ENCODE results near the gene ZNF565. TPM values are rescaled to one million over a fixed set of nuclear protein-coding genes. Genes with fewer than 3 reads are reported as not detected.

Gene ZNF565
- total RNA-seq, 1 experiment from 2014 or later = 4.8 TPM

DNA sequence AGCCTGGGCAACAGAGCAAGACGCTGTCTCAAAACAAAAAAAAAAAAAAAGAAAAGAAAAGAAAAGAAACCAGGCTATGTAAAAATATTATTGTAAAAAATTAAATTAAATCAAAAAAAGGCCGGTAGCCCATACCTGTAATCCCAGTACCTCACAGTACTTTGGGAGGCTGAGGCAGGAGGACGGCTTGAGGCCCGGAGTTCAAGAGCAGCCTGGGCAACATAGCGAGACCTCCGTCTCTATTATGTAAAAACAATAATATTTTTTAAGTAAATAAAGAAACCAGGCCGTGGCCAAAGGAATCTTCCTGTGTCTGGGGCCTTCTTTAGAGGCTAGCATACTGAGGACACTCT, 75.4 kb downstream of the ZNF565 start:
- no peak for DNase-seq

More for the DNA sequence above, 75.4 kb downstream of the ZNF565 start:
- Histone ChIP-seq H3K23ac (ENCODE audit: insufficient read length, low read depth, low read length) (no peak overlapping the region), H2BK12ac (ENCODE audit: insufficient read length, low read depth, low read length) (no peak overlapping the region), H4K20me1 (ENCODE audit: control insufficient read depth, insufficient read depth, insufficient read length) (no peaks in the 10 kb centered on the region), H2BK5ac (ENCODE audit: insufficient read length, low read length) (no peak overlapping the region), H3K14ac (ENCODE audit: insufficient read depth, low read length) (no peak overlapping the region), H3K23me2 (ENCODE audit: insufficient read length, low read depth, low read length, poor library complexity, severe bottlenecking) (peaks cover 4% of the 10 kb centered on the region), H3K4me2 (ENCODE audit: insufficient read depth, insufficient read length, low read length) (peak overlapping the region; percentile 30), H2BK120ac (ENCODE audit: low read depth, low read length, poor library complexity, severe bottlenecking) (no peak overlapping the region), H4K8ac (replicated peaks; ENCODE audit: insufficient read length, low read depth, low read length) (no peak overlapping the region), H3T11ph (ENCODE audit: low read length) (no peak overlapping the region), H3K4me1 (ENCODE audit: insufficient read depth, low read length) (no peaks in the 10 kb centered on the region), H3K4ac (ENCODE audit: low read depth, low read length) (no peak overlapping the region), H3K9me3 (ENCODE audit: control insufficient read depth, low read depth, low read length) (no peaks in the 10 kb centered on the region), H2BK20ac (ENCODE audit: low read depth, low read length, poor library complexity, severe bottlenecking) (no peak overlapping the region), H3K27ac (ENCODE audit: insufficient read length, low read depth, low read length) (no peak overlapping the region), H2AFZ (ENCODE audit: low read length) (no peak overlapping the region), H4K5ac (ENCODE audit: insufficient read length, low read depth, low read length) (no peak overlapping the region), H3K27me3 (ENCODE audit: insufficient read depth, low read length) (no peaks in the 10 kb centered on the region), H3K18ac (ENCODE audit: insufficient read length, low read depth, low read length) (no peak overlapping the region), H3K9ac (ENCODE audit: extremely low read depth, insufficient read length, low read length) (no peak overlapping the region), H3K79me1 (ENCODE audit: insufficient read depth, low read depth, low read length, poor library complexity, severe bottlenecking) (no peaks in the 10 kb centered on the region), H2AK5ac (ENCODE audit: insufficient read length, low read length) (no peak overlapping the region), H4K91ac (ENCODE audit: insufficient read length, low read depth, low read length) (no peak overlapping the region), H2BK15ac (ENCODE audit: low read depth, low read length) (no peak overlapping the region), H3K56ac (ENCODE audit: insufficient read length, low read depth, low read length) (no peak overlapping the region), H3K79me2 (ENCODE audit: insufficient read depth, low read length) (no peaks in the 10 kb centered on the region)
- H3K4me1 Mint-ChIP-seq = peaks cover 15 to 21% of the 10 kb centered on the region in 2 experiments
- H3K4me3 Mint-ChIP-seq = peak overlapping the region; percentile 96 to 99
- TF ChIP-seq, protein P1, sequence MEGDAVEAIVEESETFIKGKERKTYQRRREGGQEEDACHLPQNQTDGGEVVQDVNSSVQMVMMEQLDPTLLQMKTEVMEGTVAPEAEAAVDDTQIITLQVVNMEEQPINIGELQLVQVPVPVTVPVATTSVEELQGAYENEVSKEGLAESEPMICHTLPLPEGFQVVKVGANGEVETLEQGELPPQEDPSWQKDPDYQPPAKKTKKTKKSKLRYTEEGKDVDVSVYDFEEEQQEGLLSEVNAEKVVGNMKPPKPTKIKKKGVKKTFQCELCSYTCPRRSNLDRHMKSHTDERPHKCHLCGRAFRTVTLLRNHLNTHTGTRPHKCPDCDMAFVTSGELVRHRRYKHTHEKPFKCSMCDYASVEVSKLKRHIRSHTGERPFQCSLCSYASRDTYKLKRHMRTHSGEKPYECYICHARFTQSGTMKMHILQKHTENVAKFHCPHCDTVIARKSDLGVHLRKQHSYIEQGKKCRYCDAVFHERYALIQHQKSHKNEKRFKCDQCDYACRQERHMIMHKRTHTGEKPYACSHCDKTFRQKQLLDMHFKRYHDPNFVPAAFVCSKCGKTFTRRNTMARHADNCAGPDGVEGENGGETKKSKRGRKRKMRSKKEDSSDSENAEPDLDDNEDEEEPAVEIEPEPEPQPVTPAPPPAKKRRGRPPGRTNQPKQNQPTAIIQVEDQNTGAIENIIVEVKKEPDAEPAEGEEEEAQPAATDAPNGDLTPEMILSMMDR (conservative IDR thresholded peaks at IDR 0.05) = no peak
- H3K36me3 Mint-ChIP-seq (ENCODE audit: insufficient read depth in 1 of 3, low read depth in 3 of 3) = peaks cover 13 to 24% (median 21%) of the 10 kb centered on the region in 3 experiments; a peak in 6 of 7 replicates
- no peaks in the 10 kb centered on the region; a peak in 2 of 5 replicates for H3K9me3 Mint-ChIP-seq
- peak overlapping the region in 1 of 3 experiments; percentile 91; a peak in 2 of 7 replicates for H3K27ac Mint-ChIP-seq
- WGBS (ENCODE audit: extremely low coverage, insufficient read length, low lambda C conversion rate) = no CpG with 5 or more reads among the region's 7 CpGs
- H3K27me3 Mint-ChIP-seq (ENCODE audit: low read depth) = peaks cover 2% of the 10 kb centered on the region; the same call in 1 of the 2 replicates
